ENCODE measurements around the gene WDCP.
"Not testable (repeated sequence)": the region's sequence is repeated elsewhere in the genome, so short reads cannot be mapped to it uniquely, and the experiment has no call there.

Gene WDCP

GRCh38 chr2:24046930-24047702 lies at the start of gene WDCP:
WDCP (minus strand) TSS chr2:24047391; CDS start chr2:24039494, 7,897 bp downstream.
- DNase-seq (ENCODE audit: low read depth): peak; percentile 99

GRCh38 chr2:24095171-24095677 lies 48.0 kb upstream of the WDCP start:
- DNase-seq (ENCODE audit: low read depth): not testable (repeated sequence)

DNA sequence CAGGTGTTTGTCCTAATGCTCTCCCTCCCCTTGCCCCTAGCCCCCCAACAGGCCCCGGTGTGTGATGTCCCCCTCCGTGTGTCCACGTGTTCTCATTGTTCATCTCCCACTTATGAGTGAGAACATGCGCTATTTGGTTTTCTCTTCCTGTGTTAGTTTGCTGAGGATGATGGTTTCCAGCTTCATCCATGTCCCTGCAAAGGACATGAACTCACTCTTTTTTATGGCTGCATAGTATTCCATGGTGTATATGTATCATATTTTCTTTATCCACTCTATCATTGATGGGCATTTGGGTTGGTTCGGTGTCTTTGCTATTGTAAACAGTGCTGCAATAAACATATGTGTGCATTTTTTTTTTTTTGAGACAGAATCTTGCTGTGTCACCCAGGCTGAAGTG lies 46.1 kb upstream of the WDCP start:
- not testable (repeated sequence) for DNase-seq (ENCODE audit: low read depth)

GRCh38 chr2:24088821-24089359 lies 41.7 kb upstream of the WDCP start:
- DNase-seq (ENCODE audit: low read depth): no peak

GRCh38 chr2:24087032-24087431 lies 39.8 kb upstream of the WDCP start:
- DNase-seq (ENCODE audit: low read depth): no peak

GRCh38 chr2:24086241-24086640 lies 39.0 kb upstream of the WDCP start:
- DNase-seq (ENCODE audit: low read depth): no peak

DNA sequence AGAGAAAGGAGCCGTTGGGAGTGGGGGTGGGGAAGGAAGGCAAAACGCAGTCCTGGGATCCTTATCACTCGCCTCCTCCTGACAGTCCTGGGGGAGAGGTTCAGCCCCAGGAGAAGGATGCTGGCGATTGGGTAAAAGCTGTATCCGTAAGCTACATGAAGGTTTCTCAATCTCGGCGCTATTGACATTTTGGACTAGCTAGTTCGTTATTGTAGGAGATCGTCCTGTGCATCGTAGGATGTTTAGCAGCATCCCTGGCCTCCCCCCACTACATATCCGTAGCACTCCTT lies 38.0 kb upstream of the WDCP start:
- DNase-seq (ENCODE audit: low read depth): no peak

DNA sequence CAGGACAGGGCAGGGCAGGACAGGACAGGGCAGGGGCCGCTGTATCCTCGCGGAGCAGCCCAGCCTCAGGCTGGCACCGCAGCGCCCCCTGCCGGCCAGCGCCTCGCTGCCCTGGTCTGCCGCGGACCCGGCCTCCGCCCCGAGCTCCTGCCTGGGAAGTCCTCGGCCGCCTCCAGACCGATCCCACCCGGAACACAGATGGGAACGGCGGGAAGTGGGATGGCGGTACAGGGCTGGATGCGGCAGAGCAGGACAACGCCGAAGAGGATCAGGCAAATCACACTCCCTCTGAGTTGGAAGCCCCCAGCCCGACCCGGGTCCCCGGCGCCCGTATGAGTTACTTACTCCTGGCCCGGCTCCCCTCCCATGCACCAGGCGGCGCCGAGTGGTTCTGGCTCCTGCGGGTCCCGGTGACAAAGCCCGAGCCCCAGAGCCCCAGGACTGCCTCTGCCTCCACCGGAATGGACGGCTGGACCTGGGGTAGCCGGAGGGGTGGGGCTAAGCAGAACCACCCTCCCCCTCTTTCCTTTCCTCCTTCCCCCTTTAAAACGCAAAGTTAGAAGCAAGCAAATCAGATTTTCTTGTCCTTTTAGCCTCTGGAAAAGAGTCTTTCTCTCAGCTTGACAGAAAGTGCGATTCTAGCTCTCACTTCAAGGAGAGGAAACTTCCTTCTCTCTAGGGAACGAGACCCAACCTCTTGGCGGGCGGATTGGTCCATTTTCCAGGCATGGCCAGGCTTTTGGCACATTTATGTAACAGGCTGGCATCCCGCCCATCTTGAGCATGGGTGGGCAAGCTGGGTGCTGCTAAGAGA lies 37.4 kb upstream of the WDCP start, which contains the start of gene TP53I3:
Gene TP53I3, minus strand, starts transcription at position 449 of the 814 bp plus-strand sequence. CDS start 508 bp downstream, outside the sequence.
- DNase-seq (ENCODE audit: low read depth): peak; percentile 90

GRCh38 chr2:24083567-24084385 lies 36.6 kb upstream of the WDCP start:
- peak; percentile 81 for DNase-seq (ENCODE audit: low read depth)

DNA sequence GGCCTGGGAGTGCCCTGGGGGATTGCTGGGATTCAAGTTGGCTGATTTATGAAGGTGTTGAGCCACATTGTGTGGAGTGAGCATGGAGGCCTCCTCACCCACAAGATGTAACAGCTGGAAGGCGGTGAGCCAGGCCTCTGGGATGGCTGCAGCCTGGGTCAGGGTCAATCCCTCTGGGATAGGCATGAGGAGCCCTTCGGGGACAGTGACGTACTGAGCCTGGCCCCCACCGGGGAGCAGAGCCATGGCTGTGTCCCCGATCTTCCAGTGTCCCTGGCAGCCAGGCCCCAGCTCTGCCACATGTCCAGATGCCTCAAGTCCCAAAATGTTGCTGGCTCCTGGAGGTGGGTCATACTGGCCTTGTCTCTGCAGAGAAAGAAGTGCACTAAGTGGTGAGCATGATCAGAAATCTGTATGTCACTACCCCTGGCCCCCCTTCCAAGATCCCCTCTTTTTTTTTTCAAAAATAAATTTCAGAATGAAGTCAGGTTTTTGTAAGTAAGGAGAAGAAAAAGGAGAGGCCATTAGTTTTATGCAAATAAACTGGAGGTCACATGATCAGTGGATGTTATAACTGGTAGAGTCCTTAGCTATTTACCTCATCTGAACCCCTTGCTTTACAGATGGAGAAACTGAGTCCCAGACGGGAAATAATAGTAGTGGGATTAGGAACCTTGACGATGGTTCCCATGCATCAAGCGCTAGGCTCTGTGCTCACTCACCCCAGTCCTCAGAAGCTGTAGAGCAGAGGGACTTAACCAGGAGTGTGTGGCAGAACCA lies 35.8 kb upstream of the WDCP start:
- DNase-seq (ENCODE audit: low read depth): no peak

GRCh38 chr2:24080701-24081100 lies 33.5 kb upstream of the WDCP start:
- no peak for DNase-seq (ENCODE audit: low read depth)

- DNase-seq (ENCODE audit: low read depth): no peak
These were observed 30.7 kb upstream of the WDCP start for GRCh38 chr2:24077879-24078278.

DNA sequence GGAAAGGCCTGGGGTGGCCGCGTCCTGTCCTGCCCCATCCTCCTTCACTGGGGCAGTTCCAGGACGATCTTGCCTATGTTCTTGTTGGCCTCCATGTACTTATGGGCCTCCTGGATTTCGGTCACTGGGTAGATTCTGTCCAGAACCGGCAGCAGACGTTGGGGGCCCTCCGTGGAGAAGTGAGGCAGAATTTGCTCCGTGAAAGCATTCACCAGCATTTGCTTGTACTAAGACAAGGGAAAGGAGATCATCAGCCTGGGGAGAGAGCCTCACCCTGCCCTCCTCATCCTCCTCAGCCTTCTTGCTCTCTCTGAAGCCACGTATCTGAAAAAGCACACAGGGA lies 30.3 kb upstream of the WDCP start:
- no peak for DNase-seq (ENCODE audit: low read depth)

GRCh38 chr2:24076849-24077534 lies 29.8 kb upstream of the WDCP start:
- peak; percentile 34 for DNase-seq (ENCODE audit: low read depth)

DNA sequence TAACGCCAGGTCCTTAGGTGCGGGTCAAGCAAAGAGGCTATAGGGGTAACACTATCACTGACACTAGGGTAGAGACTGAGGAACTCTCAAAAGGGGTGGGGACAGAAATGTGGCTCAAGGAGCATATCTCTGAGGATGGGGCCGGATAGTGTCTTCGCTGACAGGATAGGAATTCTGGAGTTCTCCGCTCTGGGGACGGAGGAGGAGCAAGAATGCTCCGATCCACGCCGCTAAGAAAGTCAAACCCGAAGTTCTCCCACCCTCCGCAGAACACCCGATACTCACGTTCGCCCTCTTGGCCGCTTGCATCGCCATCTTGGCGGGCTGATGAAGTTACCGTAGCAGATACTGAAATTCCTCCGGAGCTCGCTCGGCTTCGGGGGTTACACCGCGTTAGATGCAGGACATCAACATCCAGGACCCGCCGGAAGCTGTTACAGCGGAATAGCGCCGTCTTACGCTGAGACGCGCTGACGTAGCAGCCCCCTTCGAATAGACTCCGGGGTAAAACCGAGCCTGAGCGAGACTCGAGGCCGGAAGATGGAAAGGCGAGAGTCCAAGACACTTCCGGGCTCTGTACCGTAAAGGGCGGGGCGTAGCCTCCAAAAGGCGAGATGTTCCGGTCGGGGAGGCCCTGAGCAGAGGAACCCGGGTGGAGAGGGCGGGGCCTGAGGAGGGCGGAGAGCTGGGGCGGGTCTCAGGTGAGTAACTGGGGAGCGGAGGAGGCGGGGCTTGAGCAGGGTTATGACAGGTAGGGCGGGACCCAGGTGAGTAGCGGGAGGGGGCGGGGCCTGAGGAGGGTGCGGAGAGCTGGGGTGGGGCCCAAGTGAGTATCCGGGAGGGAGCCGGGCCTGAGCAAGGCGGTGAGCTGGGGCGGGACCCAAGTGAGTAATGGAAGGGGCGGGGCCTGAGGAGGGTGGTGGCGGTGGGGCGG lies 29.0 kb upstream of the WDCP start, which contains the start of gene SF3B6:
Gene SF3B6, minus strand, starts transcription at position 412 of the 934 bp plus-strand sequence. Its CDS starts 97 bp downstream, at position 315.
- DNase-seq (ENCODE audit: low read depth): peak; percentile 99

DNA sequence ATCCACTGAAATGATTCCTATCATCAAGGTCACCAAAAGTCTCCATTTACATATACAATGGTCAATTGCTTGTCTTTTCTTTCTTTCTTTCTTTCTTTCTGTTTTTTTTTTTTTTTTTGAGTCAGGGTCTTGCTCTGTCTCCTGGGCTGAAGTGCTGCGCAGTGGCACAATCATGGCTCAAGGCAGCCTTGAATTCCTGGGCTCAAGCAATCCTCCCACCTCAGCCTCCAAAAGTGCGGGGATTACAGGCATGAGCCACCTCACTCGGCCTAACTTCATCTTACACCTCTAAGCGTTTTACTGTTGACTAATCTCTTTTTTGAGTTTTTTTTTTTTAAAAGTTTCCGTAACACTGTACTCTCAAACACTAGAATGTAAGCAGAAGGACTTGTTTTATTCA lies 28.1 kb upstream of the WDCP start:
- DNase-seq (ENCODE audit: low read depth): no peak

GRCh38 chr2:24073816-24074215 lies 26.6 kb upstream of the WDCP start:
- no peak for DNase-seq (ENCODE audit: low read depth)

GRCh38 chr2:24072259-24072658 lies 25.1 kb upstream of the WDCP start:
- DNase-seq (ENCODE audit: low read depth): no peak

- DNase-seq (ENCODE audit: low read depth): no peak
These were observed 18.1 kb upstream of the WDCP start for GRCh38 chr2:24065341-24065740.
